GM12878 (cell line): ENCODE data around the gene PRSS57.
"Not testable (repeated sequence)": the region's sequence is repeated elsewhere in the genome, so short reads cannot be mapped to it uniquely, and the experiment has no call there.

Experiments
- CTCF ChIP-seq, 3 experiments: IDR thresholded peaks in 2 of 3; conservative IDR thresholded peaks in 1 of 3; 2 replicates each; pipeline ENCODE4 v1.5.1; 2011; ENCODE audit warnings: low read depth in 3 of 3, low read length in 3 of 3, mild to moderate bottlenecking in 3 of 3, control low read depth in 2 of 3, moderate library complexity in 2 of 3, inconsistent platforms in 1 of 3, mixed read lengths in 1 of 3; ENCODE audit not compliant: control insufficient read depth in 2 of 3, insufficient read depth in 1 of 3; ENCODE audit errors: extremely low read depth in 1 of 3
- JUND ChIP-seq: IDR thresholded peaks from 2 replicates; pipeline ENCODE4 v1.6.1; 2012; ENCODE audit warnings: low read depth, mild to moderate bottlenecking, low read length, improper control_type of control experiment, moderate library complexity
- POLR2AphosphoS5 ChIP-seq: IDR thresholded peaks from 2 replicates; pipeline ENCODE4 v1.6.1; 2011; ENCODE audit warnings: mild to moderate bottlenecking, low read length, inconsistent platforms
- TCF3 ChIP-seq: IDR thresholded peaks from 2 replicates; pipeline ENCODE4 v1.6.1; 2012; ENCODE audit warnings: low read depth, mild to moderate bottlenecking, low read length, borderline replicate concordance; ENCODE audit not compliant: insufficient read depth
- ZNF274 ChIP-seq: IDR thresholded peaks from one replicate; pipeline ENCODE4 v1.8.0; 2011; ENCODE audit not compliant: insufficient read length, insufficient read depth

DNA sequence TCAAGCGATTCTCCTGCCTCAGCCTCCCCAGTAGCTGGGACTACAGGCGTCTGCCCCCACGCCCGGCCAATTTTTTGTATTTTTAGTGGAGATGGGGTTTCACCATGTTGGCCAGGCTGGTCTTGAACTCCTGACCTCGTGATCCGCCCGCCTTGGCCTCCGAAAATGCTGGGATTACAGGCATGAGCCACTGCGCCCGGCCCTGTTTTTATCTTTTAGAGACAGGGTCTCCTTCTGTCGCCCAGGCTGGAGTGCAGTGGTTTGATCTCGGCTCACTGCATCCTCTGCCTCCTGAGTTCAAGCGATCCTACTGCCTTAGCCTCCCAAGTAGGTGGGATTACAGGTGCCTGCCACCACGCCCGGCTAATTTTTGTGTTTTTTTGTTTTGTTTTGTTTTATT lies 3.3 kb upstream of the PRSS57 start:
- TF ChIP-seq JUND; ZNF274; CTCF (IDR thresholded peaks at IDR 0.05 in 2 of 3, conservative IDR thresholded peaks at IDR 0.05 in 1 of 3; ENCODE audit: control insufficient read depth in 2 of 3, extremely low read depth in 1 of 3, insufficient read depth in 1 of 3, low read depth in 3 of 3, low read length in 3 of 3); TCF3; POLR2AphosphoS5: not testable (repeated sequence)
